GM18502 (cell line): ENCODE results near the gene GRM5.
"Not testable (repeated sequence)": the region's sequence is repeated elsewhere in the genome, so short reads cannot be mapped to it uniquely, and the experiment has no call there.

Experiments used
- ATAC-seq: cut with Tn5 transposase; IDR thresholded peaks from one replicate; pipeline ENCODE4 v1.9.1; 2021; ENCODE audit warnings: mild to moderate bottlenecking; ENCODE audit not compliant: unreplicated experiment, poor library complexity

The GRM5 gene

DNA sequence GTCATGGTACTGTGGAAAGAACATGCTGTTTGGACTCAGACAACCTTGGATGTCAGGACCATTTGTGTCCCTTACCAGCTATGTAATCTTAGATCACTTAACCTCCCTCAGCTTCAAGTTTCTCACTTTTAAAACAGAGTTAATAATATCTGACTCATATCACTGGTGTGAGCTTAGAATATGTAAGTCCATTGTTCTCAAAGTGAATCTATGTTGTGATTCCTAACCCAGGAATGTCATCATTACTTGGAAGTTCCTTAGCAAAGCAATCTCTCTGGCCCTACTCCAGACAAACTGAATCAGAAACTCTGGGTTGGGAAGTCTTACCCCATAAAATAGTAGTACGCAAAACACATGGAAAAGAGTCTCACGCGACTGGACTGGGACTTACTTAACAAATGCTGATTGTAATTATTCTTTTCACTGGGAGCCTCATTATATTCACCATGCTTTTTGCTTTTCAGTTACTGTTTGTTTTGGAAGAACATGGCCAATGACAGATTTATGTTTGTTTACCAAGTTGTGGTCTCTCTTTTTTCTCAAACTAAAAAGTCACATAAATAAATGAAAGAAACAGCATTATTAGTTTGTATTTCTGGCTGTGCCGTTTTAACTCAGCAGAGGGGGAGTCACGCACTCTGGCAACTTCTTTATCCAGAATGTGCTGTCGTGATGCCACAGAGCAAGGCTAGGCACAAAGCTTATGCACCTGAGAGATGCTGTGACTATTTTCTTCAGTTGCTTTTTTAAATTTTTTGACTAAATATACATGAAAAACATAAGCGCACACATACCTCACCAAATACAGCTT lies 510.6 kb downstream of the GRM5 start:
- no peak for ATAC-seq

DNA sequence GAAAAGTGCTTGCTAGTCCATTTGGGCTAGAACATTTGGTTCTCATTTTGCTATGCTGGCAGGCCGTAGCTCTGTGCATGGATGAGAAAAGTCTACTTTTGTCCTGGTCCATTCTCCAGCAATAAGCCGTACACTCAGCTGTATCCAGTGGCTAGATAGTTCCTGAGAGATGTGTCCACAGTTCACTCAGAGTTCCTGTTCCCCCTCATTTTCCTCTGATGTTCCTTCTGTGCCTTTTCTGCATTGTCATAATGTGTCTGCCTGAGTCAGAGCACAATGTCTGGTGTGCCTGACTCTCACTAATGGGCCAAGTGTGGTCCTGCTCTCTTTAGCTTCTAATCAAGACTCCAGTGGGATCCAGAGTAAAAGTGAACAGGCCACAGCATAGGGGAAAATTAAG lies 512.6 kb downstream of the GRM5 start:
- no peak for ATAC-seq

DNA sequence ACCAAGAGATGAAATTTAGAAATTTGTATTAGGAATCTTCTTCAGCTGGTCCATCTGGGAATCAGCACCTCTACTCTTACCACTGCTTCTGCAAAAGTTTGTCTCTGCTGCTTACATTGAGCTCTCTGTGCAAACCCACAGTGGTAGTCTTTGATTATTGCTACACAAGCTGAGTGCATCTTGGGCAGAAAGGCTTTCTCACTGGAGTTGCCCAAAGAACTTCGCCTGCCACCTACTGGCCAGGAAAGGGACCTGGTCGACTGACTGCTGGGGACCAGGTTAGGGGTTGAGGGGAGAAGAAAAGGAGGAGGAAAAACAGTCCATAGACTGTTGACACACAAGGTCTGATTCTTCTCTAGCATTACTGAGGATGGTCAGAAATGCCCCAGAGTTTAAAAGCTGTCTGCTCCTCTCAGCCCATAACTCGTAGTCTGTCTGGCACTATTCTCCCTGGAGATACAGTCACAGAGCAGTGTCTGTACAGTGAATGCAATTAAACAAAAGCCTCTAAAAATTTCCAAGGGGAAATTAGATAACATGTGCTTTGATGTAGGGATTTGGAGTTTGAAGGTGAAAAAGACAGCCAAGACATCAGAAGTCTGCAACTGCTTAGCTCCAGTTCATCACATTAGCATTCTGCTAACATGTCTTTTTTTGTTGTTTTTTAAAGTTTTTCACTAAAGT lies 513.3 kb downstream of the GRM5 start:
- peak; percentile 95 for ATAC-seq

DNA sequence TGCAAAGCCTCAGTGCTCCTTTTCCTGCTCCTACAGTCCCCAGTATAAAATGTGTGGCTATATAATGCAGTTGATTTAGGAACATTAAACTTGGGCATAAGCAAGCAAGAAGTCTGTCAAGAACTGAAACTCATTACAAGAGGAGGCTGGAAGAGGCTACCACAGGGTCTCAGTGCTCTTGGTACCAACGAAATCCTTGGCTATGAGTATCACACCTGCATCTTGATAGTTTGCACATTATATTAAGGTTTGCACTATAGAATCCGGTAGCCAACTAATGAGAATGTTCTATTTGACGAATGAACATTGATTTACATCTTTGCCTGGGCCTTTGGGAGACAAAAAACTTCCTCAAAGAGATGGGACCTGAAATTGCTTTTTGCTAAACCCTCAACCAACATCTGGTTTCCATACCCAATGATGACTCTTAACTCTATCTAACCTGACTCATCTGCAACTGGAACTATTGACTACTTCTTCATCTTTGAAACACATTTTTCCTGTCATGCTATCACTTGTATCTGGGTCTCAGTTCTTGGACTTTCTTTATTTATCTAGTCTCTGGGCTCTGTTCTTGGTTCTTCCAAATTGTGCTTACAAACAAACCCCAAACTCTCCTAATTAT lies 521.0 kb downstream of the GRM5 start:
- ATAC-seq, result peak; percentile 7

DNA sequence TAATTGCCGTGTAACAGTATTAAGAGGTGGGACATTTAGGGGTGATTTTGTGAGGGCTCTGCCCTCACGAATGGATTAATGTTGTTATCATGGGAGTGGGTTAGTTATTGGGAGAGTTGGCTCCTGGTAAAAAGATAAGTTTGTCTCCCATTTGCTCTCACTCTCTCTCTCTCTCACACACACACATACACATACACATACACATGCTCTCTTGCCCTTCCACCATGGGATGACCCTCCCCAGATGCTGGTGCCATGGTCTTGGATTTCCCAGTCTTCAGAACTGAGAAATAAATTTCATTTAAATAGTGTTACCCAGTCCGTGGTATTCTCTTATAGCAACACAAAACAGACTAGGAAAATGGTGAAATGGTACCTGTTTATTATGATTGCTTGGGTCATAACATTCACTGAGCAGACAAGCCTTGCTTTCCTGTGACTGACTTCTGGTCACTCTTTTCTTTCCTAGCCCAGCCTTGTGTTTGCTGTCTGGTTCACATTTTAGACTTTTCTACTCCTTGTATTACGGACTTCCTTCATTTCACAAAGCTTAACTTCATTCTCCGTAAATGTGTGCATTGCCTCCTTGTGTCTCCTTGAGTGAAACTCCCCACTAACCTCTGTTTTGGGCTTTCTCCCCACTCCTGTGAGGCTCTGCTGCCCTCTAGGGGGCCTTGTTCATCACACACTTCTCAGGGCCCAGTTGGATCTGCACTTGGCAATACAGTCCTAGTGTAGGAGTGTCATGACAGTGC lies 521.7 kb downstream of the GRM5 start:
- peak; percentile 99 for ATAC-seq

DNA sequence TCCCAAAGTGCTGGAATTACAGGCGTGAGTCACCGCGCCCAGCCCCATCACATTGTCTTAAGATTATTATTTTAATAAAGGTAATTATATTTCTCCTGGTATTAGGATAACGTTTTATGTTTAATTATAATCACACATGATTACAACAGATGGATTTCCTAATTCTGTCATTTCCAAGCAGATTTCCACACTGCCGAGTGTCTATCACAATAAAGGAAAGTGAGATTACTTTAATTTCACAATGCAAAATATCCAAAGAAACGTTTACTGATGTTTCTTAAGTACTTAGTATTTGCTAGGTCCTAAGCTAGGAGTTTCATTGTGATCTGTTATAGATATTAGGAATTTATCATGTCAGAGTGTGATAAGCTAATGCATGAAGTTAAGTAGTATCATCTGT lies 524.8 kb downstream of the GRM5 start:
- no peak for ATAC-seq

DNA sequence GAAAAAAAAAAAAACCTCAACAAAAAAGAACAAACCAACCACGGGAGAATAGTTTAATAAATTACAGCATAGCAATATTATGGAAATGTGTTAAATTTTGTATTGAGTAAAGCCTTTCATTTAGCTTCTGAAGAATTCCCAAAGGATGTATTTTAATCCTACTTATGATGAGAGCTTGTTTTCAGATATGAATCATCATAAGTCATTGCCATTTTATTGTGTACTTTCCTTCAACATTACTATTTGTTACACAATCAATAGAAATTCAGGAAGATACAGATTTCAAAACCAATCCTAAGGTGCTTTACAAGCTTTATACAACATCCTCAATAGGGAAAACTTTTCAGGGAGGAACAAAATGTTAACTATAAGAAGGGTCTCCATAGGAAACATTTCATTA lies 527.7 kb downstream of the GRM5 start:
- no peak for ATAC-seq

DNA sequence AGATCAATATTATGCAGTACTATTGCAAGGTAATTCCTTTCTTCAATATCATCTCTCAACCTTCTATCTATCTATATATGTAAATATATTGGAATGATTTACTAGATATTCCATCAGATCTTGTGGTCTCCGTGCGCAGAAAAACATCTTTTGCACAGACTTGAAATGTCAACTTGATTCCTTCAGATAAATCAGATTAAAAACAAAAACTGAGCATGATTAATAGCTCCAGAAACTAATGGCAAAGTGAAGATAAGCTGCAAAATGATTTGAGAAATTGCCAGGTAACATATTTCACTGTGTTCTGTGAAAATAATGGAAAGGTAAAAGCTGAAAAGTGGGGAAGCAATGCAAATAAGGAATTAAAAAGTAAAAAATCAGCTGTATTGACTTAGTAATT lies 528.2 kb downstream of the GRM5 start:
- ATAC-seq, result no peak

DNA sequence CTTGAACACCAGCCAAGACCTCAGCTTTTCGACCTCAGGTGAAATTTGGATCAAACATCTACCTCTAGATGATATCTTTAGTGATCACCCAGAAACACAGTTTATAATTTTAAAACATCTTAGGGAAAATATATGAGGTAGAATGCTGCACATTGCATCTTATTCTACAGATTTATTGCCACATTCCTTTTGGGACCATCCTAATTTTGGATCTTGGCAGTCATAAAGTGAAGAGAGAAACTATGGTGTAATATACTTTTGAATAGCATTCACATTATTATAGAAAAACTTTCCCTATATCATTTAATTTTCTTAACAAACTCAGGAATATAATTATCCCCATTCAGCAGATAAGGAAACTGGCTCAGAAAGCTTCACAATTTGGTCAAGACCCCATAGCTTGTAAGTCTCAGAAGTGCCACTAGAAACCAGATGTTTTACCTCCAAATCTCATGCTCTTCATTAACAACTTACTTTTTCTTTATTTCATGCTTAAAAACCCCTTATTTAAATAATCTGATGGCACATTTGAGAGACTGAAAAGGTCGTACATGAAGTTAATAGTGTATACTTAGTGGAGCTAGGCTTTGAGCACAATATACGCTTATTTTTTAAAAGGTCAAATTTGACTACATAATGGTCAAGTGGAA lies 529.0 kb downstream of the GRM5 start:
- ATAC-seq, result no peak

DNA sequence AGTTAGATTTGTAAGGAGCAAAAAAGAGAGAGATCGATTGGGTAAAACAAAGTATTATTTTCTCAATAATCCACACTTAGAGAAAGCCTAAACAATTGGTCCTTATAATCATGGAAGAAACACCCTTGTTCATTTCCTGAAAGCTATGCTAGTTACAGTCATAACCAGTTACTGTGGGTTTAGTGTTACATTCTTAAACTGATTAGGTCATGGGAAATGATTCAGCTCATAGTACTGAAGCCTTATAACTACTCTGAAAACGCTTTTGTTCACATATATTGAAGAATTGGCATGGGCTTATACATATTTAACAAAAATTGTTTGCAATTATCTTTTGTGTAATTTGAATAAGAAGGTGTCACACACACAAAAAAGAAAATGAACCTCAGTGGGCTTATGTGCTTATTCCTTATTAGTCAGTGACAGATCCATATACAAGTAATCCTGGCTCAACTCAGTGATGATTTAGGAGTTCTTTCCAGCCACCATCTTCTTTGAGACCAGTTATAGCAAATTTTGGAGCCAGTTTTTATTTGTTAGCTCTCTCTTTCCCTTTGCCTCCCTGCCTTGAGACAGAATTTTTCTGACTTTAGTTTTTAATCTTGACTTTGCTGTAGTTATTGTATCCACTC lies 529.8 kb downstream of the GRM5 start:
- peak; percentile 97 for ATAC-seq

DNA sequence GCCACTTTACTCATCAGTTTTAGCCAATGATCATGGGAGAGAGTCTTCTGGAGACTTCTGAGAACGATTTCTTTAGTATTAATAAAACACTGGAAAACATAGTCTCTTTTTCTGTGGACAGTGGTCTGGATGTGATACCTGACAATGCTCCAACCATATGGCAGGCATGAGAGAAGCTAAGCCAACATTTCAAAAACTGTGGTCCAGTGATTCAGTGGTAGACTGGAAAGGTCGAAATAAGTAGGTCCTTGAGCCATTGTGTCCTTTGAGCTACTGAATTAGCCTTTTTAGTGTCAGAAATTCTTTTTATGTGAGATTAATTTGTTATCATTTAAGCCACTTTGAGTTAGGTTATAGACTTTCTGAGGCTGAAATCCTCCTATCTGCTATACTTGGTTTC lies 530.5 kb downstream of the GRM5 start:
- ATAC-seq, result no peak

DNA sequence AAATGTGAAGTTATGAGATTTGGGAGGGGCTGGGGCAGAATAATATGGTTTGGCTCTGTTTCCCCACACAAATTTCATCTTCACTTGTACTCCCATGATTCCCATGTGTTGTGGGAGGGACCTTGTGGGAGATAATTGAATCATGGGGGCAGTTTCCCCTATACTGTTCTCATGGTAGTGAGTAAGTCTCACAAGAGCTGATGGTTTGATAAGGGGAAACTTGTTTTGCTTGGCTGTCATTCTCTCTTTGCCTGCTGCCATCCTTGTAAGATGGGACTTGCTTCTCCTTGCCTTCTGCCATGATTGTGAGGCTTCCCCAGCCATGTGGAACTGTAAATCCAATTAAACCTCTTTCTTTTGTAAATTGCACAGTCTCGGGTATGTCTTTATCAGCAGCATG lies 531.1 kb downstream of the GRM5 start:
- not testable (repeated sequence) for ATAC-seq

DNA sequence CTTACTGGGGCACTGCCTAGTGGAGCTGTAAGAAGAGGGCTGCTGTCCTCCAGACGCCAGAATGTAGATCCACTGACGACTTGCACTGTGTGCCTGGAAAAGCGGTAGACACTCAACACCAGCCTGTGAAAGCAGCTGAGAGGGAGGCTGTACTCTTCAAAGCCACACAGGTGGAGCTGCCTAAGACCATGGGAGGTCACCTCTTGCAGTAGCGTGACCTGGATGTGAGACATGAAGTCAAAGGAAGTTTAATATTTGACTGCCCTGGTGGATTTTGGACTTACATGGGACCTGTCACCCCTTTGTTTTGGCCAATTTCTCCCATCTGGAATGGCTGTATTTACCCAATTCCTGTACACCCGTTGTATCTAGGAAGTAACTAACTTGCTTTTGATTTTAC lies 531.6 kb downstream of the GRM5 start:
- ATAC-seq, result no peak

DNA sequence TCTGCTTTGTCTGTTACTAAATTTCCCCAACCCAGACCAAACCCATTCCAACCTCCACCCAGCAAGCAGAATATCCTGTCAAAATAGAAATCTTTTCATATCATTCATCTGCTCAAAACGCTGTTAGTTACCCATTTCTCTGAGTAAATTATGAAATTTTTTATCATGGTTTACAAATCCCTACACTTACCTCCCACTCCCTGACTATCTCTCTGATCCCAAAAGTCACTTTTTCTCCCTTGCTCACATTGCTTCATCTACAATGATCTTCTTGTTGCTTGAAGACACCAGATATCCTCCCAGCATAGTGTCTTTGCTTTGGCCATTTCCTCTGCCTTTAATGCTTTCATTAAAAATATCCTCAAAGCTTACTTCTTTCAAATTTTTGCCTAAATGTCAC lies 532.8 kb downstream of the GRM5 start:
- no peak for ATAC-seq

DNA sequence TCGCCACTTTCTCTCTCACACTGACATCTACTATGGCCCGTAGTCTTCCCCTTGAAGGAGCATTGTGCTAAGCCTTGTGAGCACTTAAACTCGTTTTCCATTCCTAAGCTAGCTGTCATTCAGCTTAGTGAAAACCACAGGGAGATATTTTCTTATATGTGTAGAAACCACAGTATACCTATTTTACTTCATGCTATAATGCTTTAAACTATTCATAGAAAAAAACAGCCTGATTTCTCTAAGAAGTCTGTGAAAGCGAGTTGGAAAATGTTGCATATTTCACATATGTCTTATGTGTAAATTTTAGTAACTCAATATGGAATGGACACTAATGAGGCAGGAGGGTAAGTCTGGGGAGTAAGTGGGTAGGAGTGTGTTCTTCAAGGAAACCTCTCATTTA lies 534.0 kb downstream of the GRM5 start:
- no peak for ATAC-seq

DNA sequence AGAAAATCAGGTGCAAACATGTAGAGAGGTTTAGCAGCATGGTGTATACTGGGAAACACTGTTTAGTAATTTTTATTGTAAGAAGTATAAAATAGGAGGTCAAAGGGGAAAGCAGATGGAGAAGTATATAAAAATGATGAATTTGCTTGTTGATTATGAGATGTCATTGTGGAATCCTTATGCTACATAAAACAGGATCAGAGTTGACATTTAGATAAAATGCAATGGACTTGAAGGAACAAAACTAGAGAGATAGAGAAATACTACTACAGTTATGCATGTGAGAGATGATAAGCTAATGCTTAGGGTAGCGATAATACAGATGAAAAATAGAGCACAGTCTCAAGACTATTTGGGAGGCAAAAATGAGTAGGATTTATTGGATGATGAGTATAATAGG lies 536.4 kb downstream of the GRM5 start:
- no peak for ATAC-seq

DNA sequence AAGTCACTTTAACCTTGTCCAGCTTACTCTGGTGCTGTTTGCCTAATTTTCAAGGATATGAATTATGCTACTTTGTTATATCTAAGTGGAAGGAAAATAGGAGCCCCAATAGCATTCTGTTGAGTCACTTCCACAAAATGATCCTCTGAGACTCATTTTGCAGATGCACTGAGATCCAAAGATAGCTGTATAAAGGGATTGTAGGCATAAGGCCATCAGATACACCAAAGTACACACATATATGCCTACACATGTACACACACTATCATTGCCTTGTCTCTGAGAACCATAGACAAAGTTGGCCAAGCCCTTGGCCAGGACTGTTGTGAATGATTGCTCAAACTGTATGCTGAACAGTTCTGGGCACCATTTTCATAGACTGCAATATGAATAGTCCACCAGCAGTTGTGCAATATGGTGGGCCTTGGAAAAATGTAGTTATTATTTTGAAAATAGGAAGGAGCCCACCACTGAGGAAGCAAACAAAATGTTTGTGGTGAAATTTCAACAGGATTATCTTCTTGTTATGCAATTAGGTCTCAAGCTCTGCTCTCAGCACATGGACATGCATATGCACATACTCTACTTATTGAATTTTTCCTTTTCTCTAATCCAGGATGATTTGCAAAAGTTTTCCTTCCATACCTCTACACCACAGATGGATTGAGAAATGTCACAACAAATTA lies 542.3 kb downstream of the GRM5 start:
- no peak for ATAC-seq

DNA sequence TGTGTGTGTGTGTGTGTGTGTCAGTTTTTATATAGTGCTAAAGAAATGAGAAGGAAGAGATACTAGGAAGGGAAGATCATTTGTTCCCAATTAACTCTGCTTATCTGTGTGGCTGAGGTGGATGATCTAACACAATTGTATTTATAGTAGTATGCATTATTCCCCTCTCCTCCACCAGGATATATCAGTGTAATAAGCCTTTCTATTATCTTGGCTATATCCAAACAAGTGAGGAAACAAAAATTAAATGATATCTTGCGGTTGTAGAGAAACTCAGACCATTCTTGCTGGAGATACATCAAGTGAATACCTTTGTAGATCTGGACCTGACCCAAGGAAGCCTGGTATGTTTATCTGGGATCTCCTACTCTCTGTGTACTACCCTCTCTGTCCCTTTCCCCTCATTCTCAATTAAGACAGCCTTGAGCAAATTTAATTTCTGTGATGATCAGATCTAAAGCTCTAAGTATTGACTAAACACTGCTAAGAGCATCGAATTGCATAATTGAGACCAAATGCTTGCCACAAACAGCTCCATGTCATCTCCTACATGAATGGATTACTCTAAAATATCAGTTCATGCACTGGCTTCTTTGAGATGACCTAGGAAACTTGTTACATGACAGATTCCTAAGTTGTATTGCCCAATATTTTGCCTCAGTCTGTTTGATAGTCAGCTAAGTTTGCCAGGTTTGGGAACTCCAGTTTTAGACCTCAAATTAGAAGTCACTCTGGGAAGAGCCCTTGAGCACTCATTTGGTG lies 543.0 kb downstream of the GRM5 start:
- no peak for ATAC-seq

DNA sequence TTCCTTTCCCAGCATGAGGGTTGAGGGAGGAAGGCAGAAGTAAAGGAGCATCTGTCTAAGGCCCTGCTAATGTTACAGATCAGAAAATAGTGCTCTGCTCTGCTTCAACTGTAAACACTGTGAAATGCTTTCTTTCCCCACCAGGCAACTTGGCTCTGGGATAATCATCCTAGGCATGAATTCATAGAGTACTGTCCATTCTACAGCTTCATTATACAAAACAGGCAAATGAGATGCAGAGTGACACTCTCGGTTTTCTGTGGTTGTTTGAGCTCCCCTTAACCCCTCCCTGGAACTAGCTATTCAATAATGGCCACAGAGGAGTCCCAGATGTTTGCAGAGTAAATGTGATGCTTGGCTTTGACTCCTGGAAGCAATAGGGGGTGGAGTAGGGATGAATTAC lies 544.0 kb downstream of the GRM5 start:
- no peak for ATAC-seq
